GM18907 (cell line): ENCODE data around the gene SMAD6.

Experiments used
- ATAC-seq: cut with Tn5 transposase; IDR thresholded peaks from one replicate; pipeline ENCODE4 v1.9.1; 2021; ENCODE audit warnings: mild to moderate bottlenecking, moderate library complexity; ENCODE audit not compliant: unreplicated experiment

SMAD6 gene

DNA sequence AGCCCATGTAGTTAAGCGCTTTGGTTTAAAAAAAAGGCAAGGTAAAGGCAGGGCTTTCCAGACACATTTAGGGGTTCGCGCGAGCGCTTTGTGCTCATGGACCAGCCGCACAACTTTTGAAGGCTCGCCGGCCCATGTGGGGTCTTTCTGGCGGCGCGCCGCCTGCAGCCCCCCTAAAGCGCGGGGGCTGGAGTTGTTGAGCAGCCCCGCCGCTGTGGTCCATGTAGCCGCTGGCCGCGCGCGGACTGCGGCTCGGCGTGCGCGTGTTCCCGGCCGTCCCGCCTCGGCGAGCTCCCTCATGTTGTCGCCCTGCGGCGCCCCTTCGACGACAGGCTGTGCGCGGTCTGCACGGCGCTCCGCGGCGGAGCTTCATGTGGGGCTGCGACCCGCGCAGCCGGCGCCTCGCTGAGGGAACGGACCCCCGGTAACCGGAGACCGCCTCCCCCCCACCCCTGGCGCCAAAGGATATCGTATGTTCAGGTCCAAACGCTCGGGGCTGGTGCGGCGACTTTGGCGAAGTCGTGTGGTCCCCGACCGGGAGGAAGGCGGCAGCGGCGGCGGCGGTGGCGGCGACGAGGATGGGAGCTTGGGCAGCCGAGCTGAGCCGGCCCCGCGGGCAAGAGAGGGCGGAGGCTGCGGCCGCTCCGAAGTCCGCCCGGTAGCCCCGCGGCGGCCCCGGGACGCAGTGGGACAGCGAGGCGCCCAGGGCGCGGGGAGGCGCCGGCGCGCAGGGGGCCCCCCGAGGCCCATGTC, 927 bp downstream of the SMAD6 start:
- no peak for ATAC-seq

DNA sequence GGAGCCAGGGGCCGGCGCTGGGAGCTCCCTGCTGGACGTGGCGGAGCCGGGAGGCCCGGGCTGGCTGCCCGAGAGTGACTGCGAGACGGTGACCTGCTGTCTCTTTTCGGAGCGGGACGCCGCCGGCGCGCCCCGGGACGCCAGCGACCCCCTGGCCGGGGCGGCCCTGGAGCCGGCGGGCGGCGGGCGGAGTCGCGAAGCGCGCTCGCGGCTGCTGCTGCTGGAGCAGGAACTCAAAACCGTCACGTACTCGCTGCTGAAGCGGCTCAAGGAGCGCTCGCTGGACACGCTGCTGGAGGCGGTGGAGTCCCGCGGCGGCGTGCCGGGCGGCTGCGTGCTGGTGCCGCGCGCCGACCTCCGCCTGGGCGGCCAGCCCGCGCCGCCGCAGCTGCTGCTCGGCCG, 1.5 kb downstream of the SMAD6 start:
- ATAC-seq: no peak

DNA sequence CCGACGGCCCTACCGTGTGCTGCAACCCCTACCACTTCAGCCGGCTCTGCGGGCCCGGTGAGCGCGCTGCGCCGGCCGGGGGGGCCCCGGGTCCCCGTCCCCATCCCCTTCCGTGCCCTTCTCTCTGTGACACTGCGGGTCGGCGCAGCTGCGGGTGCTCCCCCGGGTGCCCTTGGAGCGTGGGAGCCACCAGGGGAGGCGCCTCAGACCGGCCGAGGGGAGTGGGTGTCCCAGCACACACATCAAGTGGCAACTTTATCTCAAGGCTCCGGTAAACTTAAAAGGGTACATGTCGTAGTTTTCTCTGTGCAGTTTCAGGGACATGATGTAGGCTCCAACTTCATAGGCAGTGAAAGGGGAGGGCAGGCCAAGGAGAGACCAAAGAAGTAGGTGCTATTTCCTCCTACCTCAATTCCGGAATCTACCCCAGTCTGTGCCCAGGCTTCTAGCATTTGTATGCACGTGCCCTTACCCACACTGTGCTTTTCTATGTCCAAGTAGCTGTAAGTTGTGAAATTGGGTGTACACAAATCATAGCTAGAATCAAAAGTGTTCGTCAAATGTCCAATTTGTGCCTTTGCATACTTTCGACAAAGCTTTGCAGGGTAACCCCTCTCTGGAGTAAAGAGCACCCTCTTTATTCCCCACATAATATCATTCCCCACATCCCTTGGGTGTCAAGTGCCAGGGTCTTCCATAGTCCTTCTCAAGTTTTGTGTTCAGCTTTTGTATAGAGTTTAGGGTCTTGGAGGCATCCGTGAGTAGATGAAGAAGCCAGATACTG, 2.2 kb downstream of the SMAD6 start:
- no peak for ATAC-seq

DNA sequence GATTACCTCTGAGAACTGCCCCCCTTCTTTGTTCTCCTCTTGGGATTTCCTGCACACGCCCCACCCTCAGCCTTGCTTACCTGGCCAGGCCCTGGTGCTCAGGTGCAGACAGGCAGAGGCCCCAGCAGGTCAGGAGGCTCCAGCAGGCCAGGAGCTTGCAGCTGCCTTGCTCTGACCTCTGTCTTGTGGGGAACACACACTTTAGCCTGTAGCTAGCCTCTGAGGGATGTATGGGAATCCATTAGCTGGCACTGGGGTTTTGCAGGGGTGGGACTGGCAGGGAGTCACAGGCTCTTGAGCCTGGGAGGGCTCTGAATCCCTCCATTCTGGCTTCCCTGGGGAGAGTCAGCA, 2.7 kb downstream of the SMAD6 start:
- no peak for ATAC-seq

DNA sequence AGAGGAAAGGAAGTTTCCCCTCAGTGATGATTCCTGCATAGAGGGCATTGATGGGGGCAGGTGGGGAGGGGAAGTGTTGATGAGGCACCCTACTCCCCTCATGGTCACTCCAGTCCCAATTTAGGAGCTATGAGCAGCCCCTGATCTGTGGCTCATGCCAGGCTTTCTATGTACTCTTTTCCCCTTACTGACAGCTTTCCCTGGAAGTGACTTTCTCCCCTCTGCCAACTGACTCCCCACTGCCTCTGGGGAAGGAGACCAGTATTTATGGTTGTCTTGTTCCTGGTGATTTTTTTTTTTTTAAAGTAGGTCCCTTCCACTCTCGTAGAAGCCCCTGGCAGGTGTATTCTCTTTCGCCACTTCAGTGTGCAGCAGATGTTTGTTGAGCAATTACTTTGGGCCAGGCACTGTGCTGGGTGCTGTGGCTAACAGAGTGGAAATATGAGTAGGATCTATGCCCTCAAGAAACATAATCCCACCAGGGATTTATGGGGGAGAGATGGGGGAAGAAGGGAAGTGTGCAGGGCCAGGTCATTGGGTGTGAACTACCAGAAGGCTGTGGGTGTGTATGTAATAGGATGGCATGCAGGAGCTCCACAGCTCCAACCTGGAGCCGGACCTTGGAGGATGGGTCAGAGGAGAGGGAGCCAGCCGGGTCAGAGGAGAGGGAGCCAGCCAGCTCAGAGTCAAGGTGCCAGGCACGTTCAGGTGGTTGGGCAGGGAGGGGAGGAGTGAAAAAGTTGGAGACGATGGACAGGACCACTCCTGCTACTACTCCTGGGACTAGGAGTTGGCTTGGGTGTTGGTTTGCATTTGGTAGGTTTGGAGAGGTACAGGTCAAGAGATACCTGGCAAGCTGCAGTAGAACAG, 3.5 kb downstream of the SMAD6 start:
- no peak for ATAC-seq

DNA sequence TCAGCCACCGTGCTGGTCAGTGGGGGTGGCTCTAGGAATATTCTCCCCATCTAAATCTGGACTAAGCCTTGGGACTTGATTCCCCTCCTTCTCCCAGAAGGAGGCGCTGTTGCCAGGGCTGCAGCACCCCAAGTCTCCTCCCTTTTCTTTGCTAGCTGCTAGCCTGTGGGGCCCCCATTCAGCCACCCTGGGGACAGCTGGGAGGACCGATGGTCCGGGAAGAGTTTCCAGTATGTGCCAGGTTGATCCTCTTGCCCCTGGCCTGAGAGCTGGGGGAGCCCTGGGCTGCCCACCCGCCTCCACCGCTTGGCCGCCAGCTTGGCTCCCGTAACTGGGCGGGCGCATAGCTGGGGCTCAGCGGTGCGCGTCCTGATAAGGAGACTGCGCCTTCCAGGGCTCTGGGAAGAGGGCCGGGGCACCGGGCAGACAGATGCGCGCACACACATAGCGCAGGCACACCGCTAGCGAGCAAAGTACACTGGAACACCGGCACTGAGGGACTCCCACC, 4.2 kb downstream of the SMAD6 start:
- no peak for ATAC-seq

DNA sequence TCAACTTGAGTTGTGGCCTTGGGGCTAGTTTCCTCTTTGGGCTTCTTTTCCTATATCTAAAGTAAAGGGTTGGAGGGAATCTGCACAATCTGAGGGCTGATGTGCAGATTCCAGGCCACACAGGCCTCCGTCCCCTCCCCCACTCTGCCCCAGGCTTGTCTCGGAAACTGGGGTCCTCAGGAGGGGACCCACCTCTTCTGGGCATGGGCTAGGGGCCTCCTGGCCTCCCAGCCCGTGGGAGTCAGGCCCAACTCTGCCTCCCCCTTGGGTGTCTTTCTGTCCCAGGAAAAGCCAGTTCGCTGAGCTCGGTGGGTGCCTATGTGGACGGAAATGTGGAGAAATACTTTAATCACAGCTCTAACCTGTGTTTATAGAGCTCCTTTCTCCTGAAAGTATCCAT, 4.8 kb downstream of the SMAD6 start:
- ATAC-seq: no peak

DNA sequence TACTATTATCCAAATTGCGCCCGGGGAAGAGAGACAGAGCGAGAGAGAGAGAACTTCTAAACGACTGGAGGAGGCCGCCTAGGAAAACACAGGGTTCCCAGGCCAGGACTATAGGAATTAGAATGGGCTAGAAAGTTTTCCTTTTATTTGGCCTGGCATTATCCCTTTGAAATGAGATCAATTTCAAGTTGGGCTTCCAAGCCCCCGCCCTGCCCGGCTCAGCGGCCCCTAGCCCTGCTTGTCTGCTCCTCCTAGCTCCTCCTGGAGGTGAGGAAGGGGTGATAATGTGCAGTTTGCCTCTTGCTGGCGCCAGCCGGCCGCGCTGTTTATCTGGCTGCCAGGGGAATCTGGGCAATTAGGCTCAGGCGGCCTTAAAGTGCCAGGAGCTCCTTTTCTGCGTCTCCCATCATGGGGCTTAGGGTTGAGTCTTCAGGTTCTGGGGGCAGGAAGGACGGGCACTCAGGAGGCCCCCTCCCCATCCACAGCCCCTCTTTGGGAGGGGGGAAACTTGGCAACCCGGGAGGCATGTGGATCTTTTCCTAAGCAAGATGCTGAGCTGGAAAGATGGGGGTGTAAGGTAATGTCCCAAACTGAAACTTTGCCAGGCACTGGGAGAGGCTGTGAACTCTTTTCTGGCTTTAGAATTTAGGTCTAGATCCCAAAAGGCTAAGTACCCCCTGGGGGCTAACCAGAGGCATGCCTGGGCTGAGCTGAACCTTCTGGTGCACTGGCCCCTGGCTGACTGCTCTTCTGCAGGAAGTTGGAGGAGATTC, 5.5 kb downstream of the SMAD6 start:
- no peak for ATAC-seq

DNA sequence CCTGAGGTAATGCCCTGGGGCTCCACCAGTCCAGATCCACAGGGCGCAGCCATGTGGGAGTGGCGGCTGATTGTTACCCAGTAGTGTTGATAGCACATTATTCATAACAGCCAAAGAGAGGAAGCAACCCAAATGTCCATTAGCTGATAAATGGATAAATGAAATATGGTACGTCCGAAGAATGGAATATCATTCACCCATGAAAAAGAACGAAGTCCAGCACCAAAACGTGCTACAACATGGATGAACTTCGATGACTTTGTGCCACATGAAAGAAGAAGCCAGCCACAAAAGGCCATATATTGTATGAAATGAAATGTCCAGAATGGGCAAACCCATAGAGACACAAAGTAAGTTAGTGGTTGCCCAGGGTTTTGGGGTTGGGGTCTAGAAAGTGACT, 6.4 kb downstream of the SMAD6 start:
- no peak for ATAC-seq

DNA sequence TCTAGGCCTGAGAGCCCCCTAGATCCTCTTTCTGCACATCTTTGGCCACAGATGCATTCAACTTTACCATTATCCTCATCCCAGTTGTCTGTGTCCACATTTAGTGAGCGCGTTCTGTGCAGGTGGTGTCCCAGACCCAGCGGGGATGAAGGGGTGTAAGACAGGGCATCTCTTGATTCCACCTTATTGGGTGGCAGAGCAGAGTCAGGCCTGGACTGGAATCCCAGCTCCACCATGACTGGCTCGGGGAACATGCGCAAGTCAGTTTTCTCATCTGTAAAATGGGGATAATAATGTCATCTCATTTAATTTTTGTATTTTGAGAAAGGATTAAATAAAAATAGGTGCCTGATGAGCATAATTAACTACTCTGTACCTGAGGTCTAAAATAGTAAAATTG, 7.8 kb downstream of the SMAD6 start:
- no peak for ATAC-seq

DNA sequence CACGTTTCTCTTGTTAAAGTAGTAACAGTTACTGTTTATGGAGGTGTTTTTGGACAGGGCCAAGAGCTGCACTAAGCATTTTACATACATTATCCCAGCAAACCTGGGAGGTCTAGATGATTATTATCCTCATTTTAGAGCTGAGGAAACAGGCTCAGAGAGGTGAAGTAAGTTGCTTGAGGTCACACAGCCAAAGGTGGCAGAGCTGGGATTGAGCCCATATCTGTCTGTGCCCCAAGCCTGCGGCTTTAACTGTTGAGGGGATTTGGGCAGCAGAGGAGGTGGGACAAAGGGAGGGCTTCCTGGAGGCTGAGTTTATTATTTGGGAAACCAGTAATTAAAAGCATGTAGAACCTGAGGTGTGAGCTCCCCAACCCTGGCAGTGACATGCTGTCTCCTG, 9.2 kb downstream of the SMAD6 start:
- ATAC-seq: no peak

DNA sequence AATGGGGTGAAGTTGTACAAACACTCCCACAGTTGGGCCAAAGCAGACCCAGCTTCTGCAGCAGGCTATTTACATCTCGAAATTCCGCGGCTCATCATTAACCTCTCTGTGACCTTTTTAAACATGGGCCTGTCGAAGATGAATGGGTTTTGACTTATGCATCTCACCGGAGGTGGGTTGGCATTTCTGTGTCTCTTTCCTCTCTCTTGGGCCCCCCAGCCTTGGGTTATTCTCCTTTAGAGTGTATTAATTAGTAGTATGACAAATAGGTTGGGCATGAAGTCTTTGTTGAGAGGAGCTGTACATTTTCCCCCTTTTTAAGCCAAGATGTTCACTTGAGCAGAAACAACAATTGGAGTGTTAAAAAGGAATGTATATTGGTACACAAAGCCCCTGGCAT, 9.8 kb downstream of the SMAD6 start:
- ATAC-seq: no peak

DNA sequence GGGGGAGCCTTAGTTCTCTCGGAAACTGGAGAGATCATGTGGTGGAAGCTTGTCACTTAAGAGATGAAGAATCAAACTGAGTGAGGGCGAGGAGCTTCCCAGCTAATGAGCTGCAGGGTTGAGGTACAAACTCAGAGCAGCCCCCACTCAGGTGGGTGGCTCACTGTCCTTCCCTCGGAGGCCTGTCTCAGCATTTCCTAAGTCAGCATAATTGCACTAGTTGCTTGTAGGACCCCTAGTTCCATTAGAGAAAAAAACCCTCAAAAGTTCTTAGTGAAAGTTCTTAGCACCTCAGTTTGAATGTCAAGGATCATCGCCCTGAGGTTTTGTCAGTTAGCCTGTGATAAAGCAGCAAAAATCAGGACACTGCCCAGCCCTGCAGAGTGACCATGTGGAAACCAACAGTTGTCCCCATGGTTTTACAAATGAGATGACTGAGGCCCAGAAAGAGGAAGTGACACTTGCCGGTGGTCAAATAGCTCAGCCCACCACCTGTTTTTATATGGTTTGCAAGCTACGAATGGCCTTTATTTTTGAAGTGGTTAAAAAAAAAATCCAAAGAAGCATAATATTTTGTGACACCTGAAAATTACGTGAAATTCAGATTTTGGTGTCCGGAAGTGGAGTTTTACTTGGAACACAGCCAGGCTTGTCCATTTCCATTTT, 11.9 kb downstream of the SMAD6 start:
- peak; percentile 69 for ATAC-seq

DNA sequence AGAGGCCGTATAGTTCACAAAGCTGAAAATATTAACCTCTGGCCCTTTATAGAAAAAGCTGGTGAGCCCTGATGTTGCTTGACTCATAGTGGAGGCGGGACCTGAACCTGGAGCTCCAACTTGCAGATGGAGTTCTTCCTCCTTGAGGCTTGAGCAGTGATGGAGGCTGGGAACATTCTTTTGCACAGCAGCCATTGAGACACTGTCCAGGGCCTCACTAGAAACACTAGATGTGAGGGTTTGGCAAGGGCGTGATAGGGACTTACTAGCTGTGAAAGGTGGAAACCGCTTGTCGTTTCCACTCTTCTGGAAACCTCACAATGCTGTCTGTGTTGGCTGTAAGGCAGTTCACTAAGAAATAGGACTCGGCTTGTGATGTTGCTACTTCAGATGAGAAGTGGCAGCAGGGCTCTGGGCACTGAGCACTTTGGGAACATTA, 12.5 kb downstream of the SMAD6 start:
- peak; percentile 29 for ATAC-seq

DNA sequence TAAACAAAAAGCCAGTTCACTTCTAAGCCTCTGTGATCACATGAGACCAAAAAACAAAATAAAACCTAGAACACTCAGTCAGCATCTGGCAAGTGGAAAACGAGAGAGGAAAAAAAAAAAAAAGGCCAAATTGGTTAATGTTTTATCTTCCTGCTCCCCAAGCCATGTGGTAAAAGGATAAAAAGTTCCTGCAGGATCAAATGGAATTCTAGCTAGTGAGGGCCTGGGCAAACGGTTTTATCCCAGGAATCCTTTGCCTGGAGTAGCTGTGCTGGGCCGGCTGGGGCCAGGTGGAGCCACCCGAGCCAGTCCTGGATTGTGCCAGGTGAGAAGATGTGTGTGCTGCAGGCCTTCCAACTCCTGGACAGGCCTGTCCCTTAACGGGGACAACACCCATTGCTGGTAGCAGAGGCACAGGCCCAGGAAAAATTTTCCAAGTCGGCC, 13.2 kb downstream of the SMAD6 start:
- ATAC-seq: no peak

DNA sequence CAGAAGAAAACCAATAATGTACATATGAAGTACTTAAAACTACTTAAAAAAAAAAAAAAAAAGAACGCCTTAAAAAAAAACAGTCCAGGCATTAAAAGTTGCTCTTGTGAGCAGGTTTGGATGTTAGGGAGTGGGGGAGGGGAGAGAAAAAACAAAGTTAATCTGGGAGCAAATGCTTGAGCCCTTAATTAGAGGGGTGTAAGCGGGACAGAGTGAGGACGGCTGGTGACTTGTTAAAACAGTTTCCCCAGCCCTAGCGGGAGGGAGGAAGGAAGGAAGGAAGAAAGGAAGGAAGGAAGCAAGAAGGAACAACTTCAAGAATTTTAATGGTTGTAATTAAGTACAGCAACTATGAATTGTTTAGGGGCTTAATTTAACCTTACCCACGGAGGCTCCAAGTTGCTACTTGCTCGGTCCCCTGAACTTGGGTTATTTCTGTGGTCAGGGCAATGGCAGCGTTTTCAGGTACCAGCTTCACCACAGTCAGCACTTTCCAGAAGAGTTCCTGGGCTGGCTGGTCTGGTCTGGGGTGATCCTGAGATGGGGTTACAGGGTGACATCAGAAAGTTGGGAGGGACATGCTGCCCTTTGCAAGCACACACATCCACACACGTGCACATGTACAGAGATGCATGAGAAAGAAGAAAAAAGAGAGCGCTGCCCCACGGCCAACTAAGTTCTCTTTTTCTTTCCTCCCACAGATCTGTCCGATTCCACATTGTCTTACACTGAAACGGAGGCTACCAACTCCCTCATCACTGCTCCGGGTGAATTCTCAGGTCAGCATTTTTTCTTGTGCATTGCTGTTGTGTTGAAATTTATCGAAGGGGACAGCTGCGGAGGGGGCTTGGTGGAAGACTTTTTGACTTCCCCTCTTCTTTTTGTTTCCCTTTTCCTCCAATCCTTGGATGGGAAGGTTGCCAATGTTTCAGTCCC, 14.0 kb downstream of the SMAD6 start:
- no peak for ATAC-seq

DNA sequence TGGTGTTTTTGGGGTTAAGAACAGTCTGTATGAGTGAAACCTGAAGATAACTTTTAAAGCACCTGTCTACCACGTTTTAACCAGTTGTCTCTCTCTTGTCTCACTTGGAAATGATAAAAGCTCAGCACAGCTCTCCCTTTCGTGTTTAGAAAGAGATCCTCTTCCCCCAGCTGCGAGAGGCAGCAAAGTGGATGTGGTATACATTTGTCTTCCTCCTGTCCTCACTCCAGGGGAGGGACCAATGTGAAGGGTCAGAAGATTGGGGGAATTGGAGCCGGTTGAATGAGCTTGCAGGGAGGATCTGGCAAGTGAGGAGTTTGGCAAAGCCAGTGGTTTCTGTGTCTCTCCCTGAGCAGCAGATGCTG, 14.6 kb downstream of the SMAD6 start:
- no peak for ATAC-seq

DNA sequence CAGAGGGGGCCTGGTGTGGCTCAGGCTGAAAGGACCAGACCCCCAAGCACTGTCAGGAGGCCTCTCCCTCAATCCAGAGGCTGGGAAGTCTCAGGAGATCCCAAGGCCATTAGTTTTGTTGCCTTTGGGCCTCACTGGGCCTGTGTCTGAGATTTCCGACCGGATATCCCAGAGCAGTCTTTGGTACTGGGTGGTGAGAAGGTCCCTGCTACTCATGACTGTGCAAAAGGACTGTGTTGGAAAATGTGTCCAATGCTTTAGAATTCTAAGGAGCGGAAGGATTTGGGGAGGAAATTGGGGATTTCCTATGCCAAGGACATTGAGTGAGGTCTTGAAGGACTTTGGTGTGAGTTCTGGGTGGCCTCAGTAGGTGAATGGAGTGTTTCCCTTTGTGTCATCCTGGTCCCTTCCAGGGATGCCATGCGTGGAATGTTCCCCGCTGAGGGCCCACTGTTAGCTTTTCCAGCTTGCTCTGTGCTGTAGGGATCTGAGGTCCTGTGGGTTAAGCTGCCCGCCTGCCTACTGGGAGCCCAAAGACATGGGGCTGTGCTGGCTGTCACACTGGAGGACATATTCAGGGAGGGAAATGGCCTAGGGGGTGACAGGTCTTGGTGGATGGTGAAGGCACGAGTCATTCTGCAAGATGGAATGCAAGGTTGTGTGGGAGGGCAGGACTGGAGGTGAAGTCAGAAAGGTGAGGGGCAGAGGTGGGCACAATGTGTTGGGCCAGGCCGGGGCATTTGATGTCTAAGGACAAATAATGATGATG, 16.4 kb downstream of the SMAD6 start:
- no peak for ATAC-seq
